ENCODE measurements around the gene IL23R.

DNA sequence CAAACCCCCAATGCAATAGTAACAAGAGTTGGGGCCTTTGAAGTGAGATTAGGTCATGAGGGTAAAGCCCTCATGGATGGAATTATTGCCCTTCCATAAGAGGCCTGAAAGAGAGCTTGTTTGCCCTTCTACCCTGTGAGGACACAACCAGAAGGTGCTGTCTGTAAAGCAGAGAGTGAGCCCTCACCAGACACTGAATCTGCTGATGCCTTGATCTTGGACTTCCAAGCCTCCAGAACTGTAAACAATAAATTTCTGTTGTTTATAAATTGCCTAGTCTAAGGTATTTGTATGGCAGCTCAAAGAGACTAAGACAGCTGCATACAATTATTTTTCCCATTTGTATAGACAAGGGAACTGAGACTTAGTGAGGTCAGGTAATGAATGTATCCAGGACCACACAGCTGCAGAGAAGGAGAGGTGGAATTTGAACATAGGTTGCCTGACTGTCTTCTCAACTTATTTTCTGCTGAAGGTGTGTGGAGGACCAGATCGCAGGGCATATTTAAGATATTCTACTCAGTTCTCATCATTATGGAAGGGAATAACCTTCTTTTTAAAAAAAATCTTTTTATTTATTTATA, 18.7 kb downstream of the IL23R start:
- no peak for TF ChIP-seq MAFK (IDR thresholded peaks at IDR 0.05; ENCODE audit: low read depth, low read length)
- TF ChIP-seq TAF1 (IDR thresholded peaks at IDR 0.05; ENCODE audit: low read depth, low read length), result no peak
- TF ChIP-seq, protein P1, sequence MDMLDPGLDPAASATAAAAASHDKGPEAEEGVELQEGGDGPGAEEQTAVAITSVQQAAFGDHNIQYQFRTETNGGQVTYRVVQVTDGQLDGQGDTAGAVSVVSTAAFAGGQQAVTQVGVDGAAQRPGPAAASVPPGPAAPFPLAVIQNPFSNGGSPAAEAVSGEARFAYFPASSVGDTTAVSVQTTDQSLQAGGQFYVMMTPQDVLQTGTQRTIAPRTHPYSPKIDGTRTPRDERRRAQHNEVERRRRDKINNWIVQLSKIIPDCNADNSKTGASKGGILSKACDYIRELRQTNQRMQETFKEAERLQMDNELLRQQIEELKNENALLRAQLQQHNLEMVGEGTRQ (IDR thresholded peaks at IDR 0.05; ENCODE audit: low read length), result no peak
- no peak for TF ChIP-seq ZNF274 (IDR thresholded peaks at IDR 0.05; ENCODE audit: borderline replicate concordance, extremely low read depth, low read length)
- no peak for TF ChIP-seq NRF1 (IDR thresholded peaks at IDR 0.05; ENCODE audit: low read depth, low read length)
- TF ChIP-seq CHD1 (IDR thresholded peaks at IDR 0.05; ENCODE audit: low read depth, low read length), result no peak
- TF ChIP-seq SIN3A (conservative IDR thresholded peaks at IDR 0.05 in 1 of 2, IDR thresholded peaks at IDR 0.05 in 1 of 2; ENCODE audit: low read depth in 1 of 2, low read length in 2 of 2), result no peak
- TF ChIP-seq CBX8 (IDR thresholded peaks at IDR 0.05; ENCODE audit: borderline replicate concordance, low read depth, low read length), result no peak
- TF ChIP-seq POLR2A (IDR thresholded peaks at IDR 0.05; ENCODE audit: control extremely low read depth in 1 of 2, low read depth in 2 of 2, low read length in 2 of 2), result no peak
- TF ChIP-seq, protein P2, sequence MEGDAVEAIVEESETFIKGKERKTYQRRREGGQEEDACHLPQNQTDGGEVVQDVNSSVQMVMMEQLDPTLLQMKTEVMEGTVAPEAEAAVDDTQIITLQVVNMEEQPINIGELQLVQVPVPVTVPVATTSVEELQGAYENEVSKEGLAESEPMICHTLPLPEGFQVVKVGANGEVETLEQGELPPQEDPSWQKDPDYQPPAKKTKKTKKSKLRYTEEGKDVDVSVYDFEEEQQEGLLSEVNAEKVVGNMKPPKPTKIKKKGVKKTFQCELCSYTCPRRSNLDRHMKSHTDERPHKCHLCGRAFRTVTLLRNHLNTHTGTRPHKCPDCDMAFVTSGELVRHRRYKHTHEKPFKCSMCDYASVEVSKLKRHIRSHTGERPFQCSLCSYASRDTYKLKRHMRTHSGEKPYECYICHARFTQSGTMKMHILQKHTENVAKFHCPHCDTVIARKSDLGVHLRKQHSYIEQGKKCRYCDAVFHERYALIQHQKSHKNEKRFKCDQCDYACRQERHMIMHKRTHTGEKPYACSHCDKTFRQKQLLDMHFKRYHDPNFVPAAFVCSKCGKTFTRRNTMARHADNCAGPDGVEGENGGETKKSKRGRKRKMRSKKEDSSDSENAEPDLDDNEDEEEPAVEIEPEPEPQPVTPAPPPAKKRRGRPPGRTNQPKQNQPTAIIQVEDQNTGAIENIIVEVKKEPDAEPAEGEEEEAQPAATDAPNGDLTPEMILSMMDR (IDR thresholded peaks at IDR 0.05; ENCODE audit: control extremely low read depth in 1 of 3, insufficient read depth in 1 of 3, low read depth in 1 of 3, low read length in 3 of 3), result no peak

Measured in H1 (cell line).